Measurements from ENCODE around the gene CARD10. TPM values are rescaled to one million over a fixed set of nuclear protein-coding genes. Genes with fewer than 3 reads are reported as not detected.

CARD10 gene
- total RNA-seq, 3 donors from 2014 or later (not counting 1 experiment from before 2014, with no cell fraction given) = 0.09 to 0.16 (median 0.10) TPM

GRCh38 chr22:37501610-37502341 is 17.4 kb downstream of the CARD10 start:
- H3K36me3 Mint-ChIP-seq = no peaks in the 10 kb centered on the region
- ATAC-seq (peak in 1 of 3 donors; percentile 29), DNase-seq (no peak)
- H3K9me3 Mint-ChIP-seq = no peaks in the 10 kb centered on the region
- intact Hi-C loops (cut with micrococcal nuclease) = no loop called here
- Histone ChIP-seq H3K27ac (ENCODE audit: low read length) (no peak overlapping the region), H3K4me1 (ENCODE audit: control insufficient read depth, insufficient read depth, low read length) (peaks cover 20% of the 10 kb centered on the region), H3K9me3 (ENCODE audit: control insufficient read depth, insufficient read depth, low read length) (no peaks in the 10 kb centered on the region), H3K36me3 (ENCODE audit: control insufficient read depth, insufficient read depth, low read length) (no peaks in the 10 kb centered on the region), H3K4me3 (ENCODE audit: low read length) (no peak overlapping the region), H3K27me3 (ENCODE audit: control insufficient read depth, insufficient read depth, low read length) (no peaks in the 10 kb centered on the region)
- peaks cover 0 to 8% of the 10 kb centered on the region in 2 donors for H3K27me3 Mint-ChIP-seq (ENCODE audit: low read depth in 2 of 2)
- H3K4me1 Mint-ChIP-seq = peaks cover 0 to 9% of the 10 kb centered on the region in 2 donors
- TF ChIP-seq CTCF (IDR thresholded peaks at IDR 0.05) = no peak
- H3K27ac Mint-ChIP-seq = no peak overlapping the region
- WGBS (ENCODE audit: insufficient coverage) = 44% methylated on average over 14 of the region's 14 CpGs
- no peak overlapping the region for H3K4me3 Mint-ChIP-seq

- H3K4me3 Mint-ChIP-seq = no peak overlapping the region
- intact Hi-C loops (cut with micrococcal nuclease) = no loop called here
- no peak overlapping the region for H3K27ac Mint-ChIP-seq
Observed at GRCh38 chr22:37500745-37501609, 18.2 kb downstream of the CARD10 start.

GRCh38 chr22:37499789-37500540 is 19.2 kb downstream of the CARD10 start:
- WGBS (ENCODE audit: insufficient coverage) = 86% methylated on average over 11 of the region's 13 CpGs
- H3K9me3 ChIP-seq (ENCODE audit: control insufficient read depth, insufficient read depth, low read length) = no peaks in the 10 kb centered on the region
- intact Hi-C loops (cut with micrococcal nuclease) = loop anchor here (10.0 kb wide), 1 partner anchor 185 kb away; no protein-coding TSS in a partner anchor

More at GRCh38 chr22:37500745-37501609, 18.2 kb downstream of the CARD10 start:
- Histone ChIP-seq H3K36me3 (ENCODE audit: control insufficient read depth, insufficient read depth, low read length) (no peaks in the 10 kb centered on the region), H3K27ac (ENCODE audit: low read length) (no peak overlapping the region), H3K4me1 (ENCODE audit: control insufficient read depth, insufficient read depth, low read length) (peaks cover 20% of the 10 kb centered on the region), H3K4me3 (ENCODE audit: low read length) (no peak overlapping the region), H3K27me3 (ENCODE audit: control insufficient read depth, insufficient read depth, low read length) (no peaks in the 10 kb centered on the region), H3K9me3 (ENCODE audit: control insufficient read depth, insufficient read depth, low read length) (no peaks in the 10 kb centered on the region)
- 66% methylated on average over 24 of the region's 24 CpGs for WGBS (ENCODE audit: insufficient coverage)
- no peak for TF ChIP-seq CTCF (IDR thresholded peaks at IDR 0.05)
- peaks cover 0 to 9% of the 10 kb centered on the region in 2 donors for H3K4me1 Mint-ChIP-seq
- no peaks in the 10 kb centered on the region for H3K36me3 Mint-ChIP-seq
- H3K9me3 Mint-ChIP-seq = no peaks in the 10 kb centered on the region
- DNase-seq (no peak), ATAC-seq (no peak)
- peaks cover 0 to 11% of the 10 kb centered on the region in 2 donors for H3K27me3 Mint-ChIP-seq (ENCODE audit: low read depth in 2 of 2)

More at GRCh38 chr22:37499789-37500540, 19.2 kb downstream of the CARD10 start:
- Mint-ChIP-seq H3K9me3 (no peaks in the 10 kb centered on the region), H3K27me3 (ENCODE audit: low read depth in 2 of 2) (peaks cover 0 to 11% of the 10 kb centered on the region in 2 donors), H3K27ac (no peak overlapping the region), H3K4me3 (no peak overlapping the region), H3K36me3 (no peaks in the 10 kb centered on the region), H3K4me1 (peaks cover 0 to 9% of the 10 kb centered on the region in 2 donors)
- peaks cover 20% of the 10 kb centered on the region for H3K4me1 ChIP-seq (ENCODE audit: control insufficient read depth, insufficient read depth, low read length)
- no peak overlapping the region for H3K27ac ChIP-seq (ENCODE audit: low read length)
- no peak for TF ChIP-seq CTCF (IDR thresholded peaks at IDR 0.05)
- no peak for DNase-seq
- no peaks in the 10 kb centered on the region for H3K36me3 ChIP-seq (ENCODE audit: control insufficient read depth, insufficient read depth, low read length)
- ATAC-seq = no peak
- no peaks in the 10 kb centered on the region for H3K27me3 ChIP-seq (ENCODE audit: control insufficient read depth, insufficient read depth, low read length)
- no peak overlapping the region for H3K4me3 ChIP-seq (ENCODE audit: low read length)

Measured in natural killer cell (primary cell).